Measurements from ENCODE around the gene BAIAP2.

The BAIAP2 gene

GRCh38 chr17:81163703-81164370 lies 128.9 kb downstream of the BAIAP2 start:
- DNase-seq = no peak

GRCh38 chr17:81164371-81165245 lies 129.7 kb downstream of the BAIAP2 start:
- no peak for DNase-seq

GRCh38 chr17:81165246-81166032 lies 130.5 kb downstream of the BAIAP2 start, which contains the start of gene PVALEF:
PVALEF (plus strand) TSS chr17:81165507; CDS start chr17:81181227, 15,720 bp downstream.
- DNase-seq = no peak

GRCh38 chr17:81166033-81166492 lies 131.1 kb downstream of the BAIAP2 start, which contains the start of gene AATK:
AATK (minus strand) TSS chr17:81166221; CDS start chr17:81165992, 229 bp downstream.
- DNase-seq = no peak
